HG02610 (cell line): ENCODE measurements around the gene SEZ6.

Experiments
- ATAC-seq: cut with Tn5 transposase; IDR thresholded peaks from one replicate; pipeline ENCODE4 v1.9.1; 2021; ENCODE audit warnings: mild to moderate bottlenecking, moderate library complexity; ENCODE audit not compliant: unreplicated experiment

Gene SEZ6

DNA sequence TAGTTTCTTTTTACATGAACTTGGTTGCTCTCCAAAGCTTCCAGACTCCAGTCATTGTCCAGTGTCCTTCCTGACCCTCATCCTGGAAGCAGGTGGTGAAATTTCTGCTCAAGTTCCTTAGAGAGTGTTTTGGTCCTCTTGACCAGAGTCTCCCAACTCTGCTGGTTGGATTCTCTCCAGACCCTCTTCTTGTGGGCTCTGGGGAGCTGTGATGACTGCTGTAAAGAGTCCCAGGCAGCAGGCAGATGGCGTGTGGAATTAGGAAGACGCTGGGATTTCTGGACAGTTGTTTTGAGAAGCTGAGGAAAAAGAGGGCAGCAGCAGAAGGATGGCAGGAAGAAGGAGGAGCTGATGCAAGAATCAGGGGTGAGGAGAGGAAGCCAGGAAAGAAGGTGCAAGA is 1.6 kb upstream of the SEZ6 start:
- no peak for ATAC-seq

DNA sequence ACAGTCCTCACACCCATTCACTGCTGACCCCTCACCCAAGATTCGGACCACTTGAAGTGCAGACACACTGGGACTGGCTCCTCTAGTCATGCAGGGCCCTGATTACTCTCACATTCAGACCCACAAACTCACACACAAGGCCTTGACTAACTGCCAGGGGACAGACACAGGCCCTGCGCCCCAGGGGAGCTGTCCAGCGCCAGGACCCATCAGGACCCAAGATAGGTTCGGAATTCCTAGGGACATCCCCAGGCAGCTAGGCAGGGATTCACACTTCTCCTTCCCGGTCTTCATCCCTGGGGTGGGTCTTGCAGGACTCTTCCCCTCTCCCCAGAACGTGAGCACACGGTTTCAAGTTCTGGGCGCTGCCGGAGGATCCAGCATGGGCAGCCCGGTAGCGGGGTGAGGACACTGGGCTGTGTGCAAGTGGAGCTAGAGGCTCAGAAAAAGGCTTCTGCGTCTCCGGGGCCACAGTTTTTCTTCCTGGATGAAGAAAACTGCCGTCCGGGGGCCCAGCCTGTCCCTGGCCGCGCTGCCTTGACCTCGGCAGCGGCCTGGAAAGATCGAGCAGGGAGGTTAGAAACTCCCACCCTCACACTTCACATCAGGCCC is 1.6 kb downstream of the SEZ6 start:
- no peak for ATAC-seq

GRCh38 chr17:29003289-29003688 is 2.5 kb downstream of the SEZ6 start:
- ATAC-seq, result no peak

DNA sequence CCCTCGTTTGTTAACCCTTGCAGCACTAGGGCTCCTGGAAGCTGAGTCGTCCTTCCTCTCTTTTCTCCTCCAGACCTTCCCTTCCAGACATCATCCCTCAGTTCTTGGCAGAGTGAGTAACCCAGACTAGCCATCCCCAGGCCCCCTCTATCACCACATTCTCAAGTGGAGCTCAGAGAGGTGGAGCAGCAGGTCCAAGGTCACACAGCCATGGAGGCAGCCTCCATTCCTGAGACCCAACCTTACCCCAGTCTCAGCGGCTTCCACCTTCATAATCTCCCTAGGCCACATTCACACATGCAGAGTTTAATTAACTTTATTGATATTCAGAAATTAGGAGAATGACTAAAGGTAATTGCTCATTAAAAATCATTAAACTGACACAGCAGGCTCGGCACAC is 3.0 kb downstream of the SEZ6 start:
- no peak for ATAC-seq

- no peak for ATAC-seq
Observed at GRCh38 chr17:29000973-29001372, 4.9 kb downstream of the SEZ6 start.

GRCh38 chr17:28999206-28999605 is 6.6 kb downstream of the SEZ6 start:
- no peak for ATAC-seq

DNA sequence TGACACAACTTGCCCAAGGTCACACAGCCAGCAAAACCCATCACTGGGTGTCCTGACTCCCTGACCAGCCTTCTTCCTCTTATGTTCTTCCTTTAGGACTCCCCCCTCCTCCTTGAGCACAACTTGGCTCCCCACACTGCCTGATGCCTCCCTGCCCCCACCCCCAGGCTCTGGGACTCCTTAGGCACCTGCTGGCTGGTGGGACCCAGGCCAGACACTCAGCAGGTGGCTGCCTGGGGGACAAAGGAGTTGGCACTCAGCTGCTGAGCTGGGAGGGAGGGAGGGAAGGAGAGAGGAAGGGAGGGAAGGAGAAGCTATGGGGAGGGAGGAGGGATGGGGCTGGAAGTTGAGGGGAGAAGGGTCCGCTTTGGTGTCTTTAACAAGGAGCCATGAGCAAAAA is 8.0 kb downstream of the SEZ6 start:
- no peak for ATAC-seq

GRCh38 chr17:28996554-28997096 is 9.2 kb downstream of the SEZ6 start:
- ATAC-seq, result no peak

DNA sequence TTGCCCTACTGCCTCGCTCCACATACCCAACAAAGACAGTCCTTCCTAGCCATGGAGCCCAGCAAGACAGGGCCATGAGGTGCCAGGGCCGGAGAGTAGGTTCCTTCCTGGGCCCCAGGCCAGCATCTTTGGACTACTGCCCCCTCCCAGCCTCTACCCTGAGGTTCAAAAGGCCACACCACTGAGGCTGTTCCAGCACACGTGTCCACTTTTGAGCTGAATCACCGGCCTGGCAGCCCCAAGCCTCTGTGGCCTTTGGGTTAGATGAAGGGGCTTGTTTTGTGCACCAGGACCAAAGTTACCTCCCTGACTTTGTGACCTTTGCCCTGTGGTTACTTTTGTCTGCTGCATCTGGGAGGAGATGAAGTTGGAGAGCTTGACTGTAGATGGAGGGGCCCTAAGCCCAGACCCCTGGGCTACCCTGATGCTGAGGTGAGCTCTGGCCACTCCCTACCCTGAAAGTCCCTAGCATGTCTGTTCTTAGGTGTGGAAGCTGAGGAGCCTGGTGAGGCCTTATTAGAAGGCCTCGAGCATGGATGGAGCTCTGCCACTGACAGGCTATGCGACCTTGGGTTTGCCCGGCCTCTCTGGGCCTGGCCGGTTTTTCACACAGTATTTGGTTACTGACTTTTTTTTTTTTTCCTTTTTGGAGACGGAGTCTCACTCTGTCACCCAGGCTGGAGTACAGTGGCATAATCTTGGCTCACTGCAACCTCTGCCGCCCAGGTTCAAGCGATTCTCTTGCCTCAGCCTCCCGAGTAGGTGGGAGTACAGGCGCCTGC is 12.0 kb downstream of the SEZ6 start:
- ATAC-seq, result no peak

- ATAC-seq, result no peak
Observed at GRCh38 chr17:28992625-28993600, 12.9 kb downstream of the SEZ6 start.

GRCh38 chr17:28992185-28992584 is 13.6 kb downstream of the SEZ6 start:
- ATAC-seq, result no peak

- no peak for ATAC-seq
Observed at GRCh38 chr17:28991779-28992178, 14.1 kb downstream of the SEZ6 start.

DNA sequence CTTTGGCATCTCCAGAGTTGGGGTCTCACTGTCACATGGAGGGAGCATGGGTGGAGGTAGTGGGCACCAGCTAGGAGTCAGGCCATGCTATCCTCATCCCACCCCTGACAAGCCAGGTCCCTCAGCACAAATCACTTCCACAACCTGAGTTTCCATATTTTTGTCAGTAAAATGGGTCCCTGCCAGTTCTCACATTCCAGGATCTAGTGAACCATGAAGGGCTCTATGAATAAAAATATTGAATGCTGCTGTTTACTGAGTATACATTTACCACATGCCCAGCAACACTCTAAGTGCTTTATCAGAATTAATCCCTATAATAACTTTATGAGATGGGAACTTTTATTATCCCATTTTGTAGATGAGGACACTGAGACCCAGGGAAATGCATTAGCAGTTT is 16.8 kb downstream of the SEZ6 start:
- no peak for ATAC-seq

GRCh38 chr17:28988475-28988874 is 17.4 kb downstream of the SEZ6 start:
- no peak for ATAC-seq

GRCh38 chr17:28986714-28987655 is 18.8 kb downstream of the SEZ6 start:
- ATAC-seq, result no peak

- no peak for ATAC-seq
Observed at GRCh38 chr17:28985950-28986713, 19.7 kb downstream of the SEZ6 start.

GRCh38 chr17:28983286-28984230 is 22.3 kb downstream of the SEZ6 start:
- no peak for ATAC-seq

DNA sequence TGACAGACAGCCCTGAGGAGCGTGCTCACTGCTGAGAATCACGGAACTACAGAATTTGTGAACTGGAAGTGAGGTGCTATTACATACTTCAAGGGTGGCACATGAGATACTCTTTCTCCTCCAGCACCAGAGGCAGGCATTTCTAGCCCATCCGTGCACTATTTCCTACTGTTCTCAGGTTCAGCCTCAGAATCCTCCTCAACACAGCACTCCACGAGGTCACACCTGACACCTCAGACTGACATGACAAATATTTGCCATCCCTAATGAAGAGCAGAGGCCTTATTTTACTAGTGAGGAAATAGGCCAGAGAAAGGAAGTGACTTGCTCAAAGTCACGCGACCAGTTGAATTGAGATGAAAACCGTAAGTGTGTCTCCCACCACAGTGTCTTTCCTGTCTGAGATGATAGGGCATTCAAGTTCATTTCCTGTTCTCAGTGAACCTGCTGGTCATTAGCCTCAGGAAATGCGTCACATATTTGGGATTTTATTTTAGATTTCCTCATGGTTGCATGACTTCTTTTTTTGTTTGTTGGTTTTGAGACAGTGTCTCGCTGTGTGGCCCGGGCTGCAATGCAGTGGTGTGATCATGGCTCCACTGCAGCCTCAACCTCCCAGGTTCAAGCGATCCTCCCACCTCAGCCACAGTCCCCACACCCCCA is 23.6 kb downstream of the SEZ6 start:
- ATAC-seq, result peak; percentile 54
